ENCODE data around the gene PHLDB1.
A peak's percentile ranks its signal among the peaks of the same experiment; 100 is the strongest.

The PHLDB1 gene

DNA sequence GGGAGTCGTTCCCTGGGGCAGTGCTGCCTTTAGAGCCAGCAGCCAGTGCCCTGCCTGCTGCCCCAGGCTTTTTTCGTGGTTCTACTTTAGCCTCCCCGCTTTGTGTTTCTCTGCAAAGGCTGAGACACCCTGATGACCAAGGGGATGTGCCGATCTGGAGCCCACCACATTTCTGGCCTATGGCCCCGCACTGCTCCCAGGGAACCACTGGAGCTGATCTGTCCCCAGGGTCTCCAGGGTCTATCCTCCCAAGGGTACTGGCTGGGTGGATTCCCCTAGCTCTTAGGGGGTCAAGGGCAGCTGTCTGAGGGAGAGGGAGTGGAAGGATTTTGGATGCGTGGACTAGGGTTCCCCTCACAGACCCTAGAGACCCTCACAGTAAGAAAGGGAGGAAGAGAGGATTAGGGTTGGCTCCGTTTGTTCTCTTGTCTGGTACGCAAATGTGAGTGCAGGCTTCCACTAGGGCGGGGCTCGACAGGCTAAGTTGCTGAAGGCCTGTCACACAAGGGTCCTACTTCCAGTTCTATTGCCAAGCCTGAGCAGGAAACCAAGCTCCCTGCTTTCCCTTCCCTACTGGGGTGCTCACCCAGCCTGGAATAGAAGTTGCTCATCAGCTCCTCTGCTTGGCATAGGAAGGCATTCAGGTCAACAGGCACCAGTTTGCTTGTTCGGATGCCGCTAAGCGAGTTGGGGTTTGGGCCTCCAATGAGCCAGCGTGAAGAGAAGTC, 52.7 kb downstream of the PHLDB1 start:
- H3K4me3 ChIP-seq: no peak overlapping the region
- no peak for TF ChIP-seq Cebpa-rat (IDR thresholded peaks at IDR 0.05)
- H3K4me1 ChIP-seq: peaks cover 0 to 20% (median 15%) of the 10 kb centered on the region in 10 experiments; a peak in 16 of 20 replicates
- no peak overlapping the region for H3K9ac ChIP-seq
- no peak overlapping the region for H3K27ac ChIP-seq
- no peaks in the 10 kb centered on the region for H3K9me3 ChIP-seq (replicated peaks in 1 of 11)
- no peaks in the 10 kb centered on the region for H3K27me3 ChIP-seq
- peaks cover 0 to 13% (median 0%) of the 10 kb centered on the region in 11 experiments; a peak in 3 of 22 replicates for H4K20me1 ChIP-seq
- peaks cover 0 to 20% (median 0%) of the 10 kb centered on the region in 11 experiments; a peak in 5 of 22 replicates for H3K36me3 ChIP-seq
- H3K4me2 ChIP-seq: peak overlapping the region in 2 of 11 experiments; percentile 15 to 64; a peak in 3 of 22 replicates

GRCh38 chr11:118660681-118661424, 53.4 kb downstream of the PHLDB1 start:
- Histone ChIP-seq H3K27ac (no peak overlapping the region), H3K9me3 (replicated peaks in 1 of 11) (no peaks in the 10 kb centered on the region), H3K27me3 (no peaks in the 10 kb centered on the region), H3K4me1 (peaks cover 0 to 25% (median 15%) of the 10 kb centered on the region in 10 experiments; a peak in 16 of 20 replicates), H3K4me2 (no peak overlapping the region), H3K4me3 (no peak overlapping the region), H3K9ac (no peak overlapping the region), H4K20me1 (peaks cover 0 to 13% (median 0%) of the 10 kb centered on the region in 11 experiments; a peak in 3 of 22 replicates), H3K36me3 (peaks cover 0 to 20% (median 0%) of the 10 kb centered on the region in 11 experiments; a peak in 5 of 22 replicates)
- TF ChIP-seq Cebpa-rat (IDR thresholded peaks at IDR 0.05): no peak

- Histone ChIP-seq H3K4me3 (no peak overlapping the region), H3K4me1 (peaks cover 0 to 25% (median 15%) of the 10 kb centered on the region in 10 experiments; a peak in 16 of 20 replicates), H3K9ac (no peak overlapping the region), H3K27ac (no peak overlapping the region), H3K27me3 (no peaks in the 10 kb centered on the region), H3K4me2 (no peak overlapping the region), H3K36me3 (peaks cover 0 to 13% (median 0%) of the 10 kb centered on the region in 11 experiments; a peak in 3 of 22 replicates), H4K20me1 (peaks cover 0 to 13% (median 0%) of the 10 kb centered on the region in 11 experiments; a peak in 3 of 22 replicates), H3K9me3 (replicated peaks in 1 of 11) (no peaks in the 10 kb centered on the region)
- no peak for TF ChIP-seq Cebpa-rat (IDR thresholded peaks at IDR 0.05)
Measured at GRCh38 chr11:118661425-118662301, 54.2 kb downstream of the PHLDB1 start.

- H3K4me1 ChIP-seq: peaks cover 0 to 25% (median 15%) of the 10 kb centered on the region in 10 experiments; a peak in 16 of 20 replicates
- no peak overlapping the region for H3K4me2 ChIP-seq
- 0 out of 22 replicates have a peak, but pooled peaks cover 0 to 3% (median 0%) of the 10 kb centered on the region in 11 experiments for H3K36me3 ChIP-seq
- no peaks in the 10 kb centered on the region for H3K9me3 ChIP-seq (replicated peaks in 1 of 11)
- no peak overlapping the region for H3K4me3 ChIP-seq
- H3K27ac ChIP-seq: no peak overlapping the region
- no peaks in the 10 kb centered on the region for H3K27me3 ChIP-seq
- H3K9ac ChIP-seq: no peak overlapping the region
- TF ChIP-seq Cebpa-rat (IDR thresholded peaks at IDR 0.05): no peak
- H4K20me1 ChIP-seq: peaks cover 0 to 13% (median 0%) of the 10 kb centered on the region in 11 experiments; a peak in 3 of 22 replicates
Measured at GRCh38 chr11:118662401-118663271, 55.2 kb downstream of the PHLDB1 start.

DNA sequence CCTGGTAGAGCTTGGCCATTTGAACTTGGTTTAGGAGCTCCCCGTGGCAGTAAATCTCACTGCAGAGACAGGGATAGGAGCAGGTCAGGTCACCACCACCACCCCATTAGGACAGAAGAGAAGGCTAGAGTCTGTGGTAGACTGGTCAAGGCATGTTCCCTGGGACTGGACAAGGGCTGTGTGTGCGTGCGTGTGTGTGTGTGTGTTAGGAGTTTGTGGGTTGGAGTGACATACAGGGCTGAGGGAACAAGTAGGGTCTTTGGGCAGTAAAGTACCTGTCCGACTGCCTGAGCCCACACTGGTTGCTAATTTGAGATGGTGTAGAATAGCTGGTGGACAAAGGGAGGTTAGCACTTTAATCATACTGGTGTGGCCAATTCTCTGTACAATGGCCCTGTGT, 56.0 kb downstream of the PHLDB1 start:
- no peak overlapping the region for H3K4me3 ChIP-seq
- H3K4me2 ChIP-seq: no peak overlapping the region
- no peaks in the 10 kb centered on the region for H3K9me3 ChIP-seq (replicated peaks in 1 of 11)
- H3K9ac ChIP-seq: no peak overlapping the region
- peaks cover 0 to 13% (median 0%) of the 10 kb centered on the region in 11 experiments; a peak in 3 of 22 replicates for H4K20me1 ChIP-seq
- no peak for TF ChIP-seq Cebpa-rat (IDR thresholded peaks at IDR 0.05)
- no peaks in the 10 kb centered on the region for H3K27me3 ChIP-seq
- peaks cover 0 to 20% (median 10%) of the 10 kb centered on the region in 10 experiments; a peak in 16 of 20 replicates for H3K4me1 ChIP-seq
- H3K27ac ChIP-seq: no peak overlapping the region
- no peaks in the 10 kb centered on the region for H3K36me3 ChIP-seq

- Histone ChIP-seq H3K4me2 (no peak overlapping the region), H4K20me1 (peaks cover 0 to 13% (median 0%) of the 10 kb centered on the region in 11 experiments; a peak in 3 of 22 replicates), H3K27me3 (no peaks in the 10 kb centered on the region), H3K9ac (no peak overlapping the region), H3K36me3 (no peaks in the 10 kb centered on the region), H3K27ac (no peak overlapping the region), H3K4me3 (no peak overlapping the region), H3K9me3 (replicated peaks in 1 of 11) (no peaks in the 10 kb centered on the region), H3K4me1 (peaks cover 0 to 15% (median 5%) of the 10 kb centered on the region in 10 experiments; a peak in 15 of 20 replicates)
- no peak for TF ChIP-seq Cebpa-rat (IDR thresholded peaks at IDR 0.05)
Measured at GRCh38 chr11:118663902-118664301, 56.5 kb downstream of the PHLDB1 start.

GRCh38 chr11:118666371-118666770, 59.0 kb downstream of the PHLDB1 start:
- Histone ChIP-seq H3K9me3 (replicated peaks in 1 of 11) (peaks cover 0 to 9% (median 2%) of the 10 kb centered on the region in 11 experiments; a peak in 5 of 22 replicates), H3K27me3 (no peaks in the 10 kb centered on the region), H4K20me1 (0 out of 22 replicates have a peak, but pooled peaks cover 0 to 4% (median 0%) of the 10 kb centered on the region in 11 experiments), H3K4me1 (0 out of 20 replicates have a peak, but pooled peaks cover 0 to 5% (median 0%) of the 10 kb centered on the region in 10 experiments), H3K36me3 (no peaks in the 10 kb centered on the region), H3K9ac (no peak overlapping the region), H3K27ac (no peak overlapping the region), H3K4me3 (no peak overlapping the region), H3K4me2 (no peak overlapping the region)
- TF ChIP-seq Cebpa-rat (IDR thresholded peaks at IDR 0.05): no peak
